ENCODE results near the gene ADPRS.

Gene ADPRS

GRCh38 chr1:36089393-36090121 is 865 bp downstream of the ADPRS start:
- Histone ChIP-seq H3K4me1 (ENCODE audit: control insufficient read depth, insufficient read depth, low read length) (peaks cover 17% of the 10 kb centered on the region), H3K36me3 (ENCODE audit: insufficient read depth, low read length) (peaks cover 29% of the 10 kb centered on the region), H3K4me3 (ENCODE audit: low read length) (peak overlapping the region; percentile 91), H3K9me3 (replicated peaks; ENCODE audit: low read length) (no peaks in the 10 kb centered on the region), H3K27me3 (ENCODE audit: control insufficient read depth, insufficient read depth, low read length) (no peaks in the 10 kb centered on the region), H3K9ac (ENCODE audit: low read depth, low read length) (peak overlapping the region; percentile 86), H3K4me2 (ENCODE audit: low read length) (peak overlapping the region; percentile 96)

GRCh38 chr1:36091141-36091540 is 2.4 kb downstream of the ADPRS start:
- peaks cover 14% of the 10 kb centered on the region for H3K4me1 ChIP-seq (ENCODE audit: control insufficient read depth, insufficient read depth, low read length)

GRCh38 chr1:36091698-36092097 is 3.0 kb downstream of the ADPRS start:
- Histone ChIP-seq H3K9ac (ENCODE audit: low read depth, low read length) (no peak overlapping the region), H3K4me3 (ENCODE audit: low read length) (no peak overlapping the region), H3K4me1 (ENCODE audit: control insufficient read depth, insufficient read depth, low read length) (peaks cover 14% of the 10 kb centered on the region)

More at GRCh38 chr1:36091141-36091540, 2.4 kb downstream of the ADPRS start:
- Histone ChIP-seq H3K36me3 (ENCODE audit: insufficient read depth, low read length) (peaks cover 44% of the 10 kb centered on the region), H3K9me3 (replicated peaks; ENCODE audit: low read length) (no peaks in the 10 kb centered on the region), H3K9ac (ENCODE audit: low read depth, low read length) (no peak overlapping the region), H3K4me3 (ENCODE audit: low read length) (no peak overlapping the region), H3K4me2 (ENCODE audit: low read length) (no peak overlapping the region), H3K27me3 (ENCODE audit: control insufficient read depth, insufficient read depth, low read length) (no peaks in the 10 kb centered on the region)

GRCh38 chr1:36092166-36092797 is 3.6 kb downstream of the ADPRS start:
- peaks cover 14% of the 10 kb centered on the region for H3K4me1 ChIP-seq (ENCODE audit: control insufficient read depth, insufficient read depth, low read length)
- H3K4me2 ChIP-seq (ENCODE audit: low read length): no peak overlapping the region
- H3K9ac ChIP-seq (ENCODE audit: low read depth, low read length): no peak overlapping the region
- no peaks in the 10 kb centered on the region for H3K27me3 ChIP-seq (ENCODE audit: control insufficient read depth, insufficient read depth, low read length)
- no peak overlapping the region for H3K4me3 ChIP-seq (ENCODE audit: low read length)
- no peaks in the 10 kb centered on the region for H3K9me3 ChIP-seq (replicated peaks; ENCODE audit: low read length)
- peaks cover 47% of the 10 kb centered on the region for H3K36me3 ChIP-seq (ENCODE audit: insufficient read depth, low read length)

More at GRCh38 chr1:36091698-36092097, 3.0 kb downstream of the ADPRS start:
- Histone ChIP-seq H3K27me3 (ENCODE audit: control insufficient read depth, insufficient read depth, low read length) (no peaks in the 10 kb centered on the region), H3K4me2 (ENCODE audit: low read length) (no peak overlapping the region), H3K36me3 (ENCODE audit: insufficient read depth, low read length) (peaks cover 47% of the 10 kb centered on the region), H3K9me3 (replicated peaks; ENCODE audit: low read length) (no peaks in the 10 kb centered on the region)

GRCh38 chr1:36092798-36093185 is 4.1 kb downstream of the ADPRS start:
- H3K9me3 ChIP-seq (replicated peaks; ENCODE audit: low read length): no peaks in the 10 kb centered on the region
- H3K36me3 ChIP-seq (ENCODE audit: insufficient read depth, low read length): peaks cover 47% of the 10 kb centered on the region
- H3K9ac ChIP-seq (ENCODE audit: low read depth, low read length): no peak overlapping the region
- H3K4me1 ChIP-seq (ENCODE audit: control insufficient read depth, insufficient read depth, low read length): peaks cover 14% of the 10 kb centered on the region
- H3K27me3 ChIP-seq (ENCODE audit: control insufficient read depth, insufficient read depth, low read length): no peaks in the 10 kb centered on the region
- H3K4me2 ChIP-seq (ENCODE audit: low read length): no peak overlapping the region
- no peak overlapping the region for H3K4me3 ChIP-seq (ENCODE audit: low read length)

GRCh38 chr1:36093226-36093625 is 4.5 kb downstream of the ADPRS start:
- Histone ChIP-seq H3K36me3 (ENCODE audit: insufficient read depth, low read length) (peaks cover 47% of the 10 kb centered on the region), H3K4me3 (ENCODE audit: low read length) (no peak overlapping the region), H3K9ac (ENCODE audit: low read depth, low read length) (no peak overlapping the region), H3K9me3 (replicated peaks; ENCODE audit: low read length) (no peaks in the 10 kb centered on the region), H3K4me2 (ENCODE audit: low read length) (no peak overlapping the region), H3K27me3 (ENCODE audit: control insufficient read depth, insufficient read depth, low read length) (no peaks in the 10 kb centered on the region), H3K4me1 (ENCODE audit: control insufficient read depth, insufficient read depth, low read length) (peaks cover 12% of the 10 kb centered on the region)

- Histone ChIP-seq H3K4me2 (ENCODE audit: low read length) (no peak overlapping the region), H3K4me3 (ENCODE audit: low read length) (no peak overlapping the region), H3K27me3 (ENCODE audit: control insufficient read depth, insufficient read depth, low read length) (no peaks in the 10 kb centered on the region), H3K36me3 (ENCODE audit: insufficient read depth, low read length) (peaks cover 47% of the 10 kb centered on the region), H3K4me1 (ENCODE audit: control insufficient read depth, insufficient read depth, low read length) (peaks cover 9% of the 10 kb centered on the region), H3K9ac (ENCODE audit: low read depth, low read length) (no peak overlapping the region), H3K9me3 (replicated peaks; ENCODE audit: low read length) (no peaks in the 10 kb centered on the region)
These were observed 5.2 kb downstream of the ADPRS start for GRCh38 chr1:36093929-36094328.

- peaks cover 6% of the 10 kb centered on the region for H3K4me1 ChIP-seq (ENCODE audit: control insufficient read depth, insufficient read depth, low read length)
- H3K36me3 ChIP-seq (ENCODE audit: insufficient read depth, low read length): peaks cover 47% of the 10 kb centered on the region
- no peak overlapping the region for H3K4me3 ChIP-seq (ENCODE audit: low read length)
- H3K9ac ChIP-seq (ENCODE audit: low read depth, low read length): no peak overlapping the region
- no peak overlapping the region for H3K4me2 ChIP-seq (ENCODE audit: low read length)
- H3K27me3 ChIP-seq (ENCODE audit: control insufficient read depth, insufficient read depth, low read length): no peaks in the 10 kb centered on the region
- H3K9me3 ChIP-seq (replicated peaks; ENCODE audit: low read length): no peaks in the 10 kb centered on the region
These were observed 5.9 kb downstream of the ADPRS start for GRCh38 chr1:36094621-36095061.

GRCh38 chr1:36095760-36096405 is 7.2 kb downstream of the ADPRS start:
- H3K4me3 ChIP-seq (ENCODE audit: low read length): no peak overlapping the region
- H3K4me1 ChIP-seq (ENCODE audit: control insufficient read depth, insufficient read depth, low read length): no peaks in the 10 kb centered on the region
- H3K36me3 ChIP-seq (ENCODE audit: insufficient read depth, low read length): peaks cover 47% of the 10 kb centered on the region

GRCh38 chr1:36096500-36097432 is 8.1 kb downstream of the ADPRS start:
- Histone ChIP-seq H3K4me3 (ENCODE audit: low read length) (no peak overlapping the region), H3K36me3 (ENCODE audit: insufficient read depth, low read length) (peaks cover 46% of the 10 kb centered on the region), H3K4me2 (ENCODE audit: low read length) (no peak overlapping the region), H3K4me1 (ENCODE audit: control insufficient read depth, insufficient read depth, low read length) (no peaks in the 10 kb centered on the region), H3K9me3 (replicated peaks; ENCODE audit: low read length) (no peaks in the 10 kb centered on the region), H3K9ac (ENCODE audit: low read depth, low read length) (no peak overlapping the region), H3K27me3 (ENCODE audit: control insufficient read depth, insufficient read depth, low read length) (no peaks in the 10 kb centered on the region)

More at GRCh38 chr1:36095760-36096405, 7.2 kb downstream of the ADPRS start:
- no peak overlapping the region for H3K9ac ChIP-seq (ENCODE audit: low read depth, low read length)
- H3K4me2 ChIP-seq (ENCODE audit: low read length): no peak overlapping the region
- no peaks in the 10 kb centered on the region for H3K9me3 ChIP-seq (replicated peaks; ENCODE audit: low read length)
- H3K27me3 ChIP-seq (ENCODE audit: control insufficient read depth, insufficient read depth, low read length): no peaks in the 10 kb centered on the region
